Left ventricle myocardium inferior (tissue), 1 donor: ENCODE results near the gene NEDD4. TPM values are rescaled to one million over a fixed set of nuclear protein-coding genes. Genes with fewer than 3 reads are reported as not detected.

Experiments
- DNase-seq: peaks from one replicate; pipeline ENCODE4 v3.0.0-alpha.2; 2020
- H3K27ac ChIP-seq: fragments of 200-600 bp; replicated peaks from 2 replicates; pipeline ENCODE4 v1.8.0; 2021
- H3K27me3 ChIP-seq: fragments of 200-600 bp; 2 replicates; pipeline ENCODE4 v1.8.0; 2021; ENCODE audit warnings: low read depth
- H3K36me3 ChIP-seq: fragments of 200-600 bp; 2 replicates; pipeline ENCODE4 v1.8.0; 2021
- H3K4me1 ChIP-seq: fragments of 200-600 bp; 2 replicates; pipeline ENCODE4 v1.8.0; 2021
- H3K4me3 ChIP-seq: fragments of 200-600 bp; 2 replicates; pipeline ENCODE4 v1.8.0; 2021; ENCODE audit warnings: mild to moderate bottlenecking, moderate library complexity
- H3K9me3 ChIP-seq: fragments of 200-600 bp; replicated peaks from 2 replicates; pipeline ENCODE4 v1.8.0; 2021
- CTCF ChIP-seq: fragments of 200-600 bp; IDR thresholded peaks from 2 replicates; pipeline ENCODE4 v1.8.0; 2021; ENCODE audit warnings: antibody characterized with exemption, mild to moderate bottlenecking, borderline replicate concordance
- intact Hi-C: fragments of 100-400 bp; cut with micrococcal nuclease; formaldehyde crosslinking; loops from one replicate; pipeline ENCODE4 v1.11.0; 2022
- total RNA-seq: library from RNA; stranded (reverse); fragmentation: NEBNext Ultra II Directional; extraction: Animal tissue kit (Norgen Biotek cat#: 25700); gene quantifications from one replicate; pipeline ENCODE4 v1.2.1, GENCODE V29; 2021
- donor health status: DM: no; HTN: yes; CAD: no; lungs with severe emphysema.

NEDD4 gene
- total RNA-seq, 1 donor from 2014 or later, result 8.1 TPM

GRCh38 chr15:55863911-55864310 lies 129.5 kb downstream of the NEDD4 start:
- no peaks in the 10 kb centered on the region for H3K27me3 ChIP-seq
- no peak for DNase-seq
- no peaks in the 10 kb centered on the region for H3K4me1 ChIP-seq
- H3K36me3 ChIP-seq, result peaks cover 34% of the 10 kb centered on the region
- no peak for TF ChIP-seq CTCF
- H3K9me3 ChIP-seq, result no peaks in the 10 kb centered on the region
- H3K27ac ChIP-seq, result no peak overlapping the region
- H3K4me3 ChIP-seq, result no peak overlapping the region
- intact Hi-C loops, result no loop called here

- Histone ChIP-seq H3K9me3 (no peaks in the 10 kb centered on the region), H3K27me3 (no peaks in the 10 kb centered on the region), H3K4me3 (no peak overlapping the region), H3K4me1 (no peaks in the 10 kb centered on the region), H3K27ac (no peak overlapping the region), H3K36me3 (peaks cover 42% of the 10 kb centered on the region)
- no peak for DNase-seq
- intact Hi-C loops, result no loop called here
- TF ChIP-seq CTCF, result no peak
These were observed 132.3 kb downstream of the NEDD4 start for GRCh38 chr15:55861115-55861514.

- H3K9me3 ChIP-seq, result no peaks in the 10 kb centered on the region
- TF ChIP-seq CTCF, result no peak
- no peak overlapping the region for H3K4me3 ChIP-seq
- intact Hi-C loops, result no loop called here
- H3K27me3 ChIP-seq, result no peaks in the 10 kb centered on the region
- no peak overlapping the region for H3K27ac ChIP-seq
- no peaks in the 10 kb centered on the region for H3K4me1 ChIP-seq
- peaks cover 49% of the 10 kb centered on the region for H3K36me3 ChIP-seq
- DNase-seq, result no peak
These were observed 132.9 kb downstream of the NEDD4 start for GRCh38 chr15:55860468-55860867.

- intact Hi-C loops, result no loop called here
- H3K27ac ChIP-seq, result no peak overlapping the region
These were observed 133.7 kb downstream of the NEDD4 start for GRCh38 chr15:55859681-55860080.

GRCh38 chr15:55858661-55859060 lies 134.8 kb downstream of the NEDD4 start:
- H3K27me3 ChIP-seq, result no peaks in the 10 kb centered on the region
- TF ChIP-seq CTCF, result no peak
- H3K27ac ChIP-seq, result no peak overlapping the region
- H3K36me3 ChIP-seq, result peaks cover 56% of the 10 kb centered on the region
- no peaks in the 10 kb centered on the region for H3K4me1 ChIP-seq
- intact Hi-C loops, result no loop called here
- no peak for DNase-seq
- H3K9me3 ChIP-seq, result no peaks in the 10 kb centered on the region
- H3K4me3 ChIP-seq, result no peak overlapping the region

More at GRCh38 chr15:55859681-55860080, 133.7 kb downstream of the NEDD4 start:
- no peak for TF ChIP-seq CTCF
- Histone ChIP-seq H3K4me3 (no peak overlapping the region), H3K9me3 (no peaks in the 10 kb centered on the region), H3K4me1 (no peaks in the 10 kb centered on the region), H3K27me3 (no peaks in the 10 kb centered on the region), H3K36me3 (peaks cover 56% of the 10 kb centered on the region)
- no peak for DNase-seq
